Right cardiac atrium (tissue), 5 donors: Measurements from ENCODE around the gene MYO5C. TPM values are rescaled to one million over a fixed set of nuclear protein-coding genes. Genes with fewer than 3 reads are reported as not detected.

Source experiments
- ATAC-seq, 2 donors: fragments of 200-7000 bp; cut with Tn5 transposase; one replicate each; pipeline versions ENCODE4 v1.8.0 to v1.9.1; 2020; ENCODE audit warnings: moderate library complexity in 2 of 2, mild to moderate bottlenecking in 1 of 2
- DNase-seq, 3 donors: peaks; one replicate each; pipeline ENCODE4 v3.0.0-alpha.2; 2020
- H3K27ac ChIP-seq: one replicate; pipeline ENCODE4 v1.5.1; 2013; ENCODE audit warnings: mild to moderate bottlenecking, low read length, control low read depth, moderate library complexity
- H3K27me3 ChIP-seq: one replicate; pipeline ENCODE4 v1.6.1; 2013; ENCODE audit not compliant: control insufficient read depth, insufficient read depth
- H3K4me1 ChIP-seq: one replicate; pipeline ENCODE4 v1.6.1; 2013; ENCODE audit warnings: low read length; ENCODE audit not compliant: control insufficient read depth, insufficient read depth
- H3K4me3 ChIP-seq: one replicate; pipeline ENCODE4 v1.5.1; 2013; ENCODE audit warnings: low read length, control low read depth
- H3K9me3 ChIP-seq: one replicate; pipeline ENCODE4 v1.6.1; 2013; ENCODE audit warnings: low read length; ENCODE audit not compliant: control insufficient read depth
- WGBS: extraction: QIAGEN DNeasy Blood & Tissue Kit; methylation state at CpG from one replicate; pipeline ENCODE4 v1.1.7; 2013; 5-methylcytosine and 5-hydroxymethylcytosine counted together
- intact Hi-C, 4 donors: fragments of 100-400 bp; cut with DNase I; formaldehyde crosslinking; loops; one replicate each; pipeline versions ENCODE4 v1.11.0 to v1.14.0; 2022 to 2023
- polyA plus RNA-seq: library from polyadenylated mRNA; stranded (reverse); fragments of 200-250 nt; gene quantifications from one replicate; pipeline ENCODE4 v1.2.3, GENCODE V29; 2013
- total RNA-seq, 4 donors: library from RNA; stranded (reverse); fragmentation: NEBNext Ultra II Directional; extraction: Animal tissue kit (Norgen Biotek cat#: 25700); gene quantifications; one replicate each; pipeline ENCODE4 v1.2.1, GENCODE V29; 2021
- donor health status: healthy with polysubstance abuse.
- donor health status: DM: no; HTN: yes; CAD: no.
- donor health status: DM: no; HTN: no; CAD: no.
- donor health status: DM: no; HTN: yes; CAD: no; lungs with severe emphysema.
- donor health status: DM: yes; HTN: yes; CAD: no.

MYO5C gene
- total and polyA plus RNA-seq, 5 donors = 1.6 to 9.2 (median 4.4) TPM

GRCh38 chr15:52256366-52256765 lies 39.2 kb downstream of the MYO5C start:
- Histone ChIP-seq H3K27ac (no peak overlapping the region), H3K4me3 (no peak overlapping the region), H3K27me3 (no peaks in the 10 kb centered on the region), H3K4me1 (peaks cover 2% of the 10 kb centered on the region), H3K9me3 (no peaks in the 10 kb centered on the region)
- DNase-seq (peak; percentile 54 to 81 (median 65)), ATAC-seq (peak; percentile 40 to 54)
- intact Hi-C loops = loop anchor here (2.0 to 5.0 kb wide), 3 partner anchors 476 to 481 kb away; no protein-coding TSS in a partner anchor
- WGBS = 5% methylated on average over 10 of the region's 10 CpGs

DNA sequence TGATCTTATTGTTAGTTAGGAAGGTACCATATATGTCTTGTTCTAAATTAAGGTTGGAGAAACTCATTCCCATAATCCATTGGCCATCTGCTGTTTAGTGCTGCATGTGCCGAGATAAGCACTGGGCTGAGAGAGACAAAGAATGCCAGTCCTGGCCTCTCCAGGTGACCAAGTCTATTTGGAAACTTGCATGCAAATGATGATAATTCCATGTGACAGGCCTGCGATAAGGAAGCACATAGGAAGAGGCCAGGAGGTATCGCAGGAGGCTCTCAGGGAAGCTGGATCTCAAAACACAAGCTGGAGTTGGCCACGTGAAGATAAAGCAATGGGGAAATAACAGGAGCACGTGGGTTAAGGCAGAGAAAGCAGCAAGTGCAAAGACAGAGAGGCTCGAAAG lies 39.7 kb downstream of the MYO5C start:
- Histone ChIP-seq H3K27ac (no peak overlapping the region), H3K4me1 (peaks cover 2% of the 10 kb centered on the region), H3K9me3 (no peaks in the 10 kb centered on the region), H3K4me3 (no peak overlapping the region), H3K27me3 (no peaks in the 10 kb centered on the region)
- intact Hi-C loops = loop anchor here (2.0 to 5.0 kb wide), 3 partner anchors 476 to 481 kb away; no protein-coding TSS in a partner anchor
- no peak for DNase-seq
- WGBS = 42% methylated on average over 6 of the region's 6 CpGs
- no peak for ATAC-seq

DNA sequence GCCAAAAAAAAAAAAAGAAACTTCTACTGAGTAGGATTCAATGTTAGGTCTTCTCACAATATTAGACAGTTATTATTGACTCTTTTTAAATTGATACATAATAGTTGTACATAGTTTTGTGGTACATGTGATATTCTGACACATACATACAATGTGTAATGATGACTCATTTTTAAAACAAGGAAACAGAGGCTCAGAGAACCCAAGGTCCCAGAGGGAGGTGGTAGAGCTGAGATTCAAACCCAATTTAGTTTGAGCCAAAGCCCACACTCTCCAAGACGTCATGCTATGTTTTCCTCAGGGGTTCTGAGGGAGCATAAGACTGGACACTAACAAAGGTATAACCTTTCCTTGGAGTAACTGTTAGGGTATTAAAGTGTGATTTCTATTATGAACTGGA lies 40.6 kb downstream of the MYO5C start:
- ATAC-seq (no peak), DNase-seq (no peak)
- Histone ChIP-seq H3K27me3 (no peaks in the 10 kb centered on the region), H3K27ac (no peak overlapping the region), H3K4me3 (no peak overlapping the region), H3K9me3 (no peaks in the 10 kb centered on the region), H3K4me1 (peaks cover 2% of the 10 kb centered on the region)
- intact Hi-C loops = loop anchor here in 3 of 4 donors (5.0 kb wide), 2 partner anchors 477 to 482 kb away; no protein-coding TSS in a partner anchor
- 36% methylated on average over 1 of the region's 1 CpG for WGBS

DNA sequence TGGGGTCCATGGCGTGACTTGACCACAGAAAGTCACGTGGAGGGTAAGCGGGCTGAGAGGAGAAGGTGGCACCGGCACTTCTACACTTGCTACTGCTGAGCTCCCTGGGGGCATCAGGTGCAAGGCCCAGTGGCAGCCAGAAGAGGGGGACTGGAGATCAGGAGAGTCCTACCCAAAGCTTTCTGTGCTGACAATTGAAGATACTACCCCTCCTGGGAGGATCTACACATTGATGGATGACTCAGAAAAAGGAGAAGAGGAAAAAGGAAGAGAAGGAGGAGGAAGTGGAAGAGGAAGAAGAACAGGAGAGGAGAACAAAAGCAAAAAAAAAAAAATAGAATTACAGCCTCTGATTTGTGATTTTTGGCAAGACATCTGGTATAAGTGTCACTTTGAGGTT lies 41.2 kb downstream of the MYO5C start:
- 82% methylated on average over 4 of the region's 4 CpGs for WGBS
- Histone ChIP-seq H3K27me3 (no peaks in the 10 kb centered on the region), H3K27ac (no peak overlapping the region), H3K4me3 (no peak overlapping the region), H3K4me1 (peaks cover 2% of the 10 kb centered on the region), H3K9me3 (no peaks in the 10 kb centered on the region)
- no peak for ATAC-seq
- intact Hi-C loops = no loop called here
- DNase-seq = no peak

DNA sequence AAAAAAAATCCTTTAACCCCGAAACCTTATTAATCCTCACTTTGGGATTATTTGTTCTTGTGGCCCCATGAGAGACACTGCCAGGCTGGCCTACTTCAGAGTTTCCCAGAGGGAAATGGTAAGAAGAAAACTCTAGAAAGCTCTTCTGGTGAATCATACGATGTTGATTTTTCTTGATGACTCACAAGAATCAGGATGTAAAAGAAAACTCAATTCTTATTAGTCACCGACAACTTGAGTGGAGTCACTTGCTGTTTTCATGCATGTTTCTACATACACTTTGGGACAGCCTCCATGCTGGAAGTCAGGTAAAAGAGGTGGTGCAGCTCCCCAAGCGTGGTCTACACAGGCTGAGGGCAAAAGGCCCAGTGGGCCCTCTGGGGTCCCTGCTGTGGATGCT lies 42.8 kb downstream of the MYO5C start:
- DNase-seq (no peak), ATAC-seq (no peak)
- Histone ChIP-seq H3K4me3 (no peak overlapping the region), H3K27me3 (no peaks in the 10 kb centered on the region), H3K4me1 (peaks cover 2% of the 10 kb centered on the region), H3K27ac (no peak overlapping the region), H3K9me3 (no peaks in the 10 kb centered on the region)
- WGBS = 71% methylated on average over 4 of the region's 4 CpGs
- intact Hi-C loops = no loop called here

DNA sequence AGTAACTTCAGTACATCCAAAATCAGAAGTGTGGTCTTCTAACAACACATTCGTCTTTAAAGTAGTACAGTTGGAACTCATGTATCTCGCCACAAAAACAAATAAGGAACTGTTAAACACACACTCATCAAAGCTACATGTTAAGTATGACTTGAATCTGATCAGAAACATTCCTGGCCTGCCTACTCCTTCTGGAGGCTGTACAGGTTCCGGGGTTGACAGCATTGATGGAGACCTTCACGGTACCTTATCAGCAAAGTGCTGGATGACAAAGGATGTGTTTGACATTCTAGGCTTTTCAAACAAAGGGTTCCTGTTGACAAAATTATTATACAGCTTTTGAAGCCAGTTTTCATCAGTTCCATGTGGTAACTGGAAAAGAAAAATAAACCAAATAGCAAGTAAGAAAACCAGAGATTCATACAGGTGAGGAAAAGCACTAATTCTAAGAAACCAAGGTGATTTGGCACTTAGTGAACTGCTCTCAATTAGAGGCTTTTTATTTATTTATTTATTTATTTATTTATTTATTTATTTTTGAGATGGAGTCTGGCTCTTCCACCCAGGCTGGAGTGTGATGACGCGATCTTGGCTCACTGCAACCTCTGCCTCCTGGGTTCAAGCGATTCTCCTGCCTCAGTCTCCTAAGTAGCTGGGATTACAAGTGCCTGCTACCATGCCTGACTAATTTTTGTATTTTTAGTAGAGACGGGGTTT lies 44.3 kb downstream of the MYO5C start:
- no peak for ATAC-seq
- Histone ChIP-seq H3K9me3 (no peaks in the 10 kb centered on the region), H3K27ac (no peak overlapping the region), H3K4me1 (no peaks in the 10 kb centered on the region), H3K4me3 (no peak overlapping the region), H3K27me3 (no peaks in the 10 kb centered on the region)
- 72% methylated on average over 8 of the region's 8 CpGs for WGBS
- no peak for DNase-seq
- intact Hi-C loops = no loop called here

- Histone ChIP-seq H3K27me3 (no peaks in the 10 kb centered on the region), H3K27ac (no peak overlapping the region), H3K4me3 (no peak overlapping the region), H3K4me1 (no peaks in the 10 kb centered on the region), H3K9me3 (no peaks in the 10 kb centered on the region)
- intact Hi-C loops = no loop called here
- DNase-seq (no peak), ATAC-seq (no peak)
- WGBS = 89% methylated on average over 7 of the region's 7 CpGs
These were observed 48.1 kb downstream of the MYO5C start for GRCh38 chr15:52247461-52247860.

GRCh38 chr15:52246686-52247431 lies 48.7 kb downstream of the MYO5C start:
- no peak for DNase-seq
- H3K4me3 ChIP-seq = no peak overlapping the region
- no peak overlapping the region for H3K27ac ChIP-seq
- no peaks in the 10 kb centered on the region for H3K9me3 ChIP-seq
- intact Hi-C loops = no loop called here
- no peaks in the 10 kb centered on the region for H3K27me3 ChIP-seq
- 86% methylated on average over 16 of the region's 16 CpGs for WGBS
- no peaks in the 10 kb centered on the region for H3K4me1 ChIP-seq
- no peak for ATAC-seq

DNA sequence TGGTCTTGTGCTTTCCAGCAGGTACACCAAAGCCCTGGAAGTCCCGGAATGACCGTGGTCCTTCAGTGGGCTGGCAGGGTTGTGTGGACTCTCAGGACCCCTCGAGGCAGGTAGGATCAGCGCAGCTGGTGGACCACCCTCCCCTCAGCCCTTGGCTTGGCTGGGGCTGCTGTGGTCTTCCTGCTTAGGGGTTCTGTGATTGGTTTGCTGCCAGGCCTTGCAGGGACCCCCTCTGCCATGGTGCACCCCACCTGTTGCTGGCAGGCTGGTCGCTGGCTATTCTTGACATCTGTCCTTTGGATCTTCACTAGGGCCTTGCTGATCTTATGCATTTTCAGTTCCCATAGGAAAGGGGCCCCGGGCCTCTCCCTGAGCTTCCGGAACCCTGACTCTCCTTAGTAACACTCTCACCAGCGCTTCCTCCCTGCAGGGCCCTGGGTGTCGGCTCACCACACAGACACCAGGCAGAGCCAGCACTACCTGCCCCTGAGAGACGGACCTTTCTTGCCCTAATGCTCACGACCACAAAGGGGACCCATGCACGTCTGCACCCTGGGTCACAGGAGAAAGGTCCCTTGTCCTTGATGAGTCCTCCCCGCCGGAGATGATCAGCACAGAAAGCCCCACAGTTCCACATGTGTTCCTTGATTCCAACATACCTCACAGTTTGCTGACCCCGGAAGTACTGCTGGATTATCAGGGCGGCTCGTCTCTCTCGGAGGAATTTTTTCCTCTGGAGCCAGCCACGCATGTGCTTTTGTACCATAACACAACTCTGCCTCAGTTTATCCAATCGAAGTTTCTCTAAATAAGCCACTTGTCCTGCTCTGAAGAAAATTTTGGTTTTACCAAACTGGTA lies 51.7 kb downstream of the MYO5C start:
- no peak overlapping the region for H3K4me3 ChIP-seq
- H3K27me3 ChIP-seq = no peaks in the 10 kb centered on the region
- H3K27ac ChIP-seq = no peak overlapping the region
- intact Hi-C loops = no loop called here
- no peaks in the 10 kb centered on the region for H3K4me1 ChIP-seq
- H3K9me3 ChIP-seq = no peaks in the 10 kb centered on the region
- DNase-seq (no peak), ATAC-seq (no peak)
- 83% methylated on average over 20 of the region's 20 CpGs for WGBS

DNA sequence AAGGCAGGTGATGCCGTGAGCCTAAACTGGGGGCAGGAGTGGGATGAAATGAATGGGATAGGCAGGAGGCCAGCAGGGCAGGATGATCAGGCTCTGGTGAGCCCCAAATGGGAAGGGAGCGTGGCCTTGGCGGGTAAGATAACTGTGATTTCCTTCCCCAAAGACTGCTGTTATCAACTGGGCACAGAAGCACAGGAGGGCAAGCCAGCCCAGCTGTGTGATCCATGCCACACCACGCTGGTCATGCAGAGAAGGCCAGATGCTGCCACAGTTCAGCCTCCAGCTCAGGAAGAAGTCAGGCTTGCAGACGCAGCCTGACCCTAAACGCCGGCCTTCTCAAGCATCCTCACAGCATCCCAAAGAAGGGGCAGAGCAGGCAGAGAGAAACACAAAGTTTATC lies 52.3 kb downstream of the MYO5C start:
- intact Hi-C loops = no loop called here
- no peak overlapping the region for H3K4me3 ChIP-seq
- DNase-seq (no peak), ATAC-seq (no peak)
- H3K9me3 ChIP-seq = no peaks in the 10 kb centered on the region
- 91% methylated on average over 7 of the region's 7 CpGs for WGBS
- H3K27me3 ChIP-seq = no peaks in the 10 kb centered on the region
- H3K27ac ChIP-seq = no peak overlapping the region
- no peaks in the 10 kb centered on the region for H3K4me1 ChIP-seq

DNA sequence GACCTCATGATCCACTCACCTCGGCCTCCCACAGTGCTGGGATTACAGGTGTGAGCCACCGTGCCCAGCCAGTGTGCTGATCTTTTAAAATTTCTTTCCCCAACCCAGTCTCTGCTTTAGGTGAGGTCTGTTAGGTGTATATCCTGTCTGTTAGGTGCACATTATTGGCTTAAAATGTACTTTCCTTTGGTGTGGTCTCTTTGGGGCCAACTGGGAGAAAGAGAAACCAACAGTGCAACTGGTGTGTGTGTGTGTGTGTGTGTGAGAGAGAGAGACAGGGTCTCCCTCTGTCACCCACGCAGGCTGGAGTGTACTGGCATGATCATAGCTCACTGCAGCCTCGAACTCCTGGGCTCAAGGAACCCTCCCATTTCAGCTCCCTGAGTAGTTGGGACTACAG lies 54.1 kb downstream of the MYO5C start:
- Histone ChIP-seq H3K9me3 (no peaks in the 10 kb centered on the region), H3K4me1 (no peaks in the 10 kb centered on the region), H3K27me3 (no peaks in the 10 kb centered on the region), H3K4me3 (no peak overlapping the region), H3K27ac (no peak overlapping the region)
- ATAC-seq = no peak
- intact Hi-C loops = no loop called here
- DNase-seq = no peak
- 93% methylated on average over 4 of the region's 4 CpGs for WGBS
